ENCODE data around the gene SERPINB11.
"Not testable (repeated sequence)": the region's sequence is repeated elsewhere in the genome, so short reads cannot be mapped to it uniquely, and the experiment has no call there.

Gene SERPINB11

DNA sequence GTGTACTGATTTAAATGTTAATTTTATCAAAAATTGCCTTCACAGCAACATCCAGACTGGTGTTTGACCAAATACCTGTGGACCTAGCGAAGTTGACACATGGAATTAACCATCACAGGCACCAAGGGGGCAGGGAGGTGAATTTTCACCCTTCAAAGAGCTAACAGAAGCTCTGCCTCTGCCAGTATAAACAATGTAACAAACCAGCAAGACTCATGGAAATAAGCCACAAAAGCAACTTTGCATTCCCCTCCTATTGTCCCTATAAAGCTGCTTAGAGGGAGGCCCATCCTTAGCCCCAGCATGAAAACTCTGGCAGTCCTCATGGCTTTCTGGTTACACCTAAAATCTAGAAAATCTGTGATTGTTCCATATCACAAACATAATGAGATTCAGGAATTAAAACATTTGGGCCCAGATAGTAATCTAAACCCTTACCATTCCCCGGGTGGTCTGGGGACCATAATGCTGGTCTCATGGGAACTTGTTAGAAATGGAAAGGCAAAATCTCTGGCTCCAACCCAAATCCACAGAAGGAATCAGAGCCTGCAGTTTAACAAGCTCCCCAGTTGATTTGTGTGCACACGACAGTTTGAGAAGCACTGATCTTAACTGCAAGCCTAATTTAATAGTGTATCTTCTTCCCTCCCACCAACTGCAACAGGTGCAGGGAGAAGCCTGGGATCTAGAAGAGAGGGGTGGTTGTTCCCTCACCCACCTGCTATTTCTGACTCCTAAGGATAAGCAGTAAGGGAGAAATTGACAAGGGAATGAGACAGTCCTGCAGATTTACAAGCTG, 23.1 kb downstream of the SERPINB11 start:
- DNase-seq (ENCODE audit: low spot score): no peak

GRCh38 chr18:63730773-63731172, 28.0 kb downstream of the SERPINB11 start:
- DNase-seq (ENCODE audit: low spot score): no peak

- DNase-seq (ENCODE audit: low spot score): no peak
Measured at GRCh38 chr18:63731215-63731614, 28.5 kb downstream of the SERPINB11 start.

DNA sequence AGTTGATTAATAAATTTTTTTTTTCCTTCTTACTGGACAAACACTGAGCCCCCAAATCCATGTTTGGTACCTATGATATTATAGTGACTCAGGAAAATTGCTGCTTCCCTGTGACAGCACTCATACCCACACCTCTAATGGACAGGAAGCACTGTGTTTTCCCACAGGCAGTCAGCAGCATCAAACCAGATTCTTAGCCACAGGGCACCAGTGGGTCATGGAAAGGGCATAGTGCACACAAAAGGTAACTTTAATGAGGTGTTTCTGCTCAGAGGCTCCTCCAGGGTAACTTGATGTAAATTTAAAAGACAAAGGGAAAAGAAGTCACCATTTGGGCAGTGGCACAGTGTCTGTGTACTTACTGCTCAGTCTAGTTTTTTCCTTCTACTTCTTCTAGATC, 34.1 kb downstream of the SERPINB11 start:
- no peak for DNase-seq (ENCODE audit: low spot score)

- DNase-seq (ENCODE audit: low spot score): no peak
Measured at GRCh38 chr18:63741769-63742168, 39.0 kb downstream of the SERPINB11 start.

DNA sequence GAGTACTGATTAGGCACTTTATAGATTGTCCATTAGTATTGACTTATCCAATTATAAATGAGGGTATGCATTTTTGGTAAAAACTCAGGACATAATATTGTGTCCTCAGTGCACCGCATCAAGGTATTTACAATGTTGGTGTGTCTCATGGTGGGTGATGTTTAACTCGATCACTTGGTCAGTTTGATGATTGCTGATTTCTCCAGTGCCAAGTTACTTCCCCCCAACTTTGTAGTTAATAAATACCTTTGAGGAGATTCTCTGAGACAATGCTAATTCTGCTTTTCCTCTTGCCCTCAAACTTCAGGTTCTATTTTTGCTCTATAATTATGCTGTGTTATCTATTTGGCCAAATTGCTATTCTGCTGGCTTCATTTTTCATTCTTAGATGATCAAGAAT, 44.2 kb downstream of the SERPINB11 start:
- no peak for DNase-seq (ENCODE audit: low spot score)

DNA sequence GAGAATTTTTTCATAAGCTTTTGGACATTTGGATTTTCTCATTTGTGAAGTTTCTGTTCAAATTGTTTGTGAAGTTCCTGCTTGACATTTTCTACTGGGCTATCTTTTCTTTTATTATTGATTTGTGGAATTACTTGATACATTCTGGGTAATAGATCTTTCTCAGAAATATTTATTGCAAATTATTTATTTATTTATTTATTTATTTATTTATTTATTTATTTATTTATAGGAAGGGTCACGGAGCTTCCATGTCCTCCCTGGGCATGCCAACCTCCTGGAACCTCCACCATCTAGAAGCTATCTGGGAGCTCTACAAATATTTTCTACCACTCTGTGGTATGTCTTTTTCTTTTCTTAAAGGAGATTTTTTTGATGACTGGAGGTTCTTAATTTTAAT, 46.7 kb downstream of the SERPINB11 start:
- no peak for DNase-seq (ENCODE audit: low spot score)

DNA sequence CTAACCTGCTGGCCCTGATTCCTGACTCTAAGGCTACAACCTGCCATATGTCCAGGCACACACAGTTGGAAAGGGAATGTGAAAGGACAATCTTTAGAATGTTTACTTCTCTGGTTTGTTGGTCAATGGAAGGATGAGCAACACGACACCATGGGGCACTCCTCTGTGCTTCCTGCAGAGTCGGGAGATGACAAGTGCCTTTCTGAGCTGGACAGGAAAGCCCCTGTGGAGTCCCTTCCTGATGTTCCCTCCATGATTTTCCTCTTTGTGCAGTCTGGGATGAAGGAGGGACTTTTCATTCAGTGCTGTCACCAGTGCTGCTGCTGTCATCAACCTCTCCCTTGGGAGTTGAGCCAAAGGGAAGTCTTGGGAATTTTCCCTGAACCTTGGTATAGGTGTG, 49.9 kb downstream of the SERPINB11 start:
- no peak for DNase-seq (ENCODE audit: low spot score)

DNA sequence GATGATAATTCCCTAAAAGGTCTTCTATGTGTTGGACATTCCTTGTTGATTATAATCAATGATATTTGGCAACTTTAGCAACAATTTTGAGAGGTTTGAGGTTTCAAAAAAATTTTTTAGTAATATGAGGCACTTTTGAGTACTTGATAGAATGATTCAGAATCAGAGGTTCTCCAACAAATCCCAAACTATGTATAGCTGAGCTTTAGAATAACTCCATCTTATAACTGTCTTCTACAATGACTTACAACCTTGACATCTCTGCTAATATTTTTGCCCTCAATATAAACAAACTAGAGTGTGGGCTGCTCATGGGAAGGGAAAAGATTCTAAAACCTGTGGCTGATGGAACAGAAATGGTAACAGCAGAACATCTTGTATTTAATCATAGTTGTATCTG, 50.9 kb downstream of the SERPINB11 start:
- DNase-seq (ENCODE audit: low spot score): no peak

DNA sequence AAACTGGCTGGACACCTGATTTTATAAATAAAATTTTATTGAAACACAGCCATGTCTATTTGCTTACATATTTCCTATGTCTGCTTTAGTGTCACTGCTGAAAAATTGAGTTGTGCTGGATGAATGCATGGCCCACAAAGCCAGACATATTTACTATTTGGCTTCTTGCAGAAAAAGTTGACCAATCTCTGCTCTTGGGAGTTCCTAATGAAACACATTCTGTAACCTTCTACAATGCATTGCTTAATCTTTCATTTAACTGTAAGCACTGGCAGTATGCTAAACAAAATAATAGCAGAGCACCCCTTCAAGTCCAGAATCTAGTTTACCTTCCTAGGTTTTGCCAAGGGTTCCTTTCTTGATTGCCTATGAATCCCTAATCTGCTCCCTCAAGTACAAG, 54.8 kb downstream of the SERPINB11 start:
- no peak for DNase-seq (ENCODE audit: low spot score)

DNA sequence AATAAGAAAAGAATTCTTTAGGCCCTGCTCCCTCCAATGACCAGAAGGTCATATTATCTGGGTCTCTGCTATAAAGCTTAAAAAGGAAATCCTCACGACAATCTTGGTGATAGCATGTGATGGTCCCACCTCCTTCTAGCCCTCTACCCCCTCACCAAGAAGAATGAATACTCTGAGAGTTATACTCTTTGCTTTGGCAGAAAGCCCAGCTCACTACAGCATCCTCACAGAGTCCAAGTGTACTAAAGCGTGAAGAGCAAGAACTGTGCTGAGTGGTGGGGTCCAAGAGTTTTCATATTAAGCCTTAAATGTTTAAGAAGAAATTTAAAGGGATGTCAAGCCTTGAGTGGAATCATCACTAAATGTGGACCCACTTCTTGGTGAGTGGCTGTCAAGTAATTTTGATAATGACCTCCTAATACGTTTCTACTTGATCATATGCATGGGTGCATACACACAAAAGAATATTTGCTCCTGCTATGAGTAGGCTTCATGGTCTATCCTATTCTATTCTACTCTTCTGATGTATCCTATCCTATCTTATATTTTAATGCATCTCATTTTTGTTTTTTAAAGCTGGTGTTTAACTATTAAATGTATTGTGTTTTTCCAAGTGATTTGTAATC, 56.0 kb downstream of the SERPINB11 start:
- DNase-seq (ENCODE audit: low spot score): no peak

DNA sequence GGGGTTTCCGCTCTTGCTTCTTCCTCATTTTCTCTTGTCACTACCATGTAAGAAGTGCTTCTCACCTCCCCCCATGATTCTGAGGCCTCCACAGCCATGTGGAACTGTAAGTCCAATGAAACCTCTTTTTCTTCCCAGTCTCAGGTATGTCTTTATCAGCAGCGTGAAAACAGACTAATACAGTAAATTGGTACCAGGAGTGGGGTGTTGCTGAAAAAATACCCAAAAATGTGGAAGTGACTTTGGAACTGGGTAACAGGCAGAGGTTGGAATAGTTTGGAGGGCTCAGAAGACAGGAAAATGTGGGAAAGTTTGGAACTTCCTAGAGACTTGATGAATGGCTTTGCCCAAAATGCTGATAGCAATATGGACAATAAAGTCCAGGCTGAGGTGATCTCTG, 57.0 kb downstream of the SERPINB11 start:
- not testable (repeated sequence) for DNase-seq (ENCODE audit: low spot score)

- DNase-seq (ENCODE audit: low spot score): no peak
Measured at GRCh38 chr18:63762518-63762917, 59.8 kb downstream of the SERPINB11 start.

DNA sequence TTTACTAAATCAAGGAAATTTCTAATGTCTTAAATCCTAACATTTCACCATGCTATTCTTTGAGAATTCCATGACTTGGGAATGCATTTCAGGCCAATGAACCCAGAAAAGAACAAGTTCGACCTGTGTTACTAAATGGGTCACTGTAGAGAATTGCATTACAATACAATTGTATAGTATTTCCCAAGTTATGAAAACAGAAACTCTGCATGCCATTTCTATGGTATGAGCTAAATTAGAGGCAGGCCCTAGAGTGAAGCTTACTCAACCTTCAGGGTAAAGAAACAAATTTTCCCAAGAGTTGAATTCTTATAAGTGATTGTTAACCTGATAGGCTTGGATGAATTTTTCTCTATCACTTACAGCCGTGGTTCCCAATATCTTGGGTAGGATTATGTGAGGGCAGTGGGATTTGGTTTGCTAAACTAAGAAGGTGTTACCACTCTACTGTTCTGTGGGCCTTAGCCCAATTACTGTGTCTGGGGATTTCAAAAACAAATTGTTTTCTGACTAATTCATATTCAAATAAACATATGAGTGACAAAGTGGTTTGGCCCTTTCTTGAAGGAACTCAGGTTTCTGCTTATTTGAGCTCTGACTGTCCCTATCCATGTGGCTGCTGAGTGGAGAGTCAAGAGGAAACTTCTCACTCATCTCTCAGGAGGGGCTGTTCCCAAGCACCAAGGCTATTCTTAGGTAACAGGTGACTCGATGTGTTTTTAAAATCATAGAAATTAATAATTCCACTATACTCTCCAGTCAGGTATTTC, 61.3 kb downstream of the SERPINB11 start:
- no peak for DNase-seq (ENCODE audit: low spot score)

GRCh38 chr18:63765837-63766236, 63.1 kb downstream of the SERPINB11 start:
- no peak for DNase-seq (ENCODE audit: low spot score)

Measured in hematopoietic multipotent progenitor cell treated with erythropoietin and hydrocortisone succinate and interleukin-3 and kit ligand, for 15 days (in vitro differentiated cells).